Ureter (tissue), 1 donor: ENCODE data around the gene PNLIP. TPM values are rescaled to one million over a fixed set of nuclear protein-coding genes. Genes with fewer than 3 reads are reported as not detected.

Experiments
- DNase-seq: peaks from one replicate; pipeline ENCODE4 v3.0.0-alpha.2; 2020; ENCODE audit warnings: low spot score
- total RNA-seq: library from RNA; stranded (reverse); gene quantifications from one replicate; pipeline ENCODE4 v1.2.4, GENCODE V29; 2023
- donor health status: DM: yes; HTN: yes; CAD: no.

Gene PNLIP
- total RNA-seq, 1 donor from 2014 or later: not detected

DNA sequence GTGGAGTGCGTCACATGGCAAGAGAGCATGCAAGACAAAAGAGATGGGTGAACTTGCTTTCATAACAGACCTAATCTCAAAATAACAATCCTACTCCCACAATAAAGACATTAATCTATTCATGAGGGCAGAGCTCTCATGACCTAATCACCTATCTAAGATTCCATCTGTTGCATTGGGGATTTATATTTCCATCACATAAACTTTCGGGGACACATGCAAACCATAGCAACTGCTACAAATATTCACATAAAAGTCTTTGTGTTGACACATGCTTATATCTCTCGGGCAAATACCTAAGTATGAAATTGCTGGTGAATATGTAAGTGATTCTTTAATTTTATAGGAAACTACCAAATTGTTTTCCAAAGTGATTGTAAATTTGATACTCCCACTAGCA lies 29.1 kb downstream of the PNLIP start:
- DNase-seq: no peak

- DNase-seq: no peak
Measured at GRCh38 chr10:116587878-116588591, 42.3 kb downstream of the PNLIP start.

DNA sequence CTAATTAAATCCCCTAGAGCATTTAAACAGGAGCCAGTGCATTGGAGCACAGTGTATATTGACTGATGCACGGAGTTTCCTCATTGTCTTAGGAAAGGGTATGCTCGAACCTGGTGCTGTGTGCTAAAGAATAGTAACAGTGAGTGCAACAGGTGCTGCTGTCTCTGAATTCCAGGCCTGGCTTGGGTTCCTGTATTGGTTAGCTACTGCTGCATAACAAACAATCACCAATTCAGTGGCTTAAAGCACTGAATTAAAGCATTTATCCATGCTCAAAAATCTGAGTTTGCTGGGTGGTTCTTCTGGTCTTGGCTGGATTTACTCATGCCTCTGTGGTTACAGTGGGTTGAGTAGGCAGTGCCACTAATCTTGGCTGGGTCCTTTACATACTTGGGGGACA lies 43.3 kb downstream of the PNLIP start:
- no peak for DNase-seq

GRCh38 chr10:116589926-116590325 lies 44.2 kb downstream of the PNLIP start:
- DNase-seq: no peak

GRCh38 chr10:116590590-116591444 lies 45.1 kb downstream of the PNLIP start, which contains the start of gene PNLIPRP1:
Gene PNLIPRP1 (plus strand): TSS chr10:116590959. CDS start chr10:116591130, 171 bp downstream.
- DNase-seq: no peak

GRCh38 chr10:116593139-116593740 lies 47.5 kb downstream of the PNLIP start:
- DNase-seq: no peak

- DNase-seq: no peak
Measured at GRCh38 chr10:116594525-116595035, 48.8 kb downstream of the PNLIP start.

GRCh38 chr10:116596062-116596461 lies 50.3 kb downstream of the PNLIP start:
- no peak for DNase-seq

GRCh38 chr10:116597543-116597942 lies 51.8 kb downstream of the PNLIP start:
- DNase-seq: no peak

DNA sequence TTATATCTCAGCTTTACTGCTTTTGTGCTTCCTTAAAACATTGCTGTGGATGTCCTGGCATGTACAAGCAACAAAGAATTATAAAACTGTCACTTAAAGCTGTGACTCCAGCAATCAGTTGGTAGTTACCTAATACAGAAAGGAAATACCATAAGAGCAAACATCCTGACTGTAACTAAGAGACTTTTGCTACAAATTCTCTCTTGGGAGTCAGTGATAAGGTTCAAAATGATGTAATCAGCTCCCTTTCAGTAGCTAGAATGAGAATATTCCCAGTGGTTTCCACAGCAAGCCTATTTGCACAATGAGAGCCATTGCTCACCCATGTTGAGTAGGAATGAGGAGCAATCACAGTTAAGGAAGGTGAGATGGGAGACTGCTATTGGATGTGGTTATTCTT lies 52.6 kb downstream of the PNLIP start:
- DNase-seq: no peak

- no peak for DNase-seq
Measured at GRCh38 chr10:116599991-116600390, 54.3 kb downstream of the PNLIP start.

GRCh38 chr10:116602648-116603400 lies 57.1 kb downstream of the PNLIP start:
- DNase-seq: peak; percentile 29

DNA sequence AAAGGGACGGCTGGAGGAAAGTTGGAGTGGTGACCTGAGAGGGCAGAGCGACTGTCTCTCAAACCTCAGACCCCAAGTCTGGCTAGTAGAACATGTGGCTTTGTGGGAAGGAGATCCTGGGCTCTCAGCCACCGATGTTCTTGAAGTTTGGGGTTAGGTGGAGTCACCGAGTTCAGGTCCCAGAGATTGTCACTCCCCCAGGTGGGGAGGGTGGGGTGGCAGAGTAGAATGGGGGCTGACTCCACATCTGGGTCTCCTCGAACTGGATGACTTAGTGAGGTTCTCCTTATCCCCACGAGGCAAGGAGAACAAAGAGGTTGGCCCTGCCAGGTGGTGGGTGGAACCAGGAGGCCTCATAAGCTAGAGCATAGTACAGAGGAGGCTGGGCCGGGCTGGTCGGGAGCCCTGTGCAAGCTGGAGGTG lies 60.3 kb downstream of the PNLIP start:
- peak; percentile 15 for DNase-seq

- DNase-seq: no peak
Measured at GRCh38 chr10:116607336-116607735, 61.6 kb downstream of the PNLIP start.

GRCh38 chr10:116608686-116609594 lies 63.2 kb downstream of the PNLIP start:
- no peak for DNase-seq

GRCh38 chr10:116610443-116611152 lies 64.9 kb downstream of the PNLIP start:
- no peak for DNase-seq

DNA sequence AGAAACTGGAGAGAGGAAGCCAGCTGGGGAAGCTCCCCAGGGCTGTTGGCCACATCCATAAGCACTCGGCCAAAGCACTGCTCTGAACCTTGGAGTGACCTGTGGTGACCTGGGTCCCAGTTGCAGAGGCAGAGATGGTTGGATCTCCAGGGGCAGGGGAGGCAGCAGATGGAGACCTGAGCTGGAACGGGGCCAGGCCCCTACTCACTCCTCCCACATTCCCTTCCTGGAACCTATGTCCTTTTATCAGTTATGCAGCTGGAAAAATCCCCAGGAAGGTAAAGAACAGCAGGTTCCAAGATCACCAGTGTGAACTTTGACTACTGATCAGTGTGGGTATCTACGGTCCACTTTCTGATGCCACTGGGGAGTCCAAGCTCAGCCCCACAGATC lies 65.4 kb downstream of the PNLIP start:
- no peak for DNase-seq

DNA sequence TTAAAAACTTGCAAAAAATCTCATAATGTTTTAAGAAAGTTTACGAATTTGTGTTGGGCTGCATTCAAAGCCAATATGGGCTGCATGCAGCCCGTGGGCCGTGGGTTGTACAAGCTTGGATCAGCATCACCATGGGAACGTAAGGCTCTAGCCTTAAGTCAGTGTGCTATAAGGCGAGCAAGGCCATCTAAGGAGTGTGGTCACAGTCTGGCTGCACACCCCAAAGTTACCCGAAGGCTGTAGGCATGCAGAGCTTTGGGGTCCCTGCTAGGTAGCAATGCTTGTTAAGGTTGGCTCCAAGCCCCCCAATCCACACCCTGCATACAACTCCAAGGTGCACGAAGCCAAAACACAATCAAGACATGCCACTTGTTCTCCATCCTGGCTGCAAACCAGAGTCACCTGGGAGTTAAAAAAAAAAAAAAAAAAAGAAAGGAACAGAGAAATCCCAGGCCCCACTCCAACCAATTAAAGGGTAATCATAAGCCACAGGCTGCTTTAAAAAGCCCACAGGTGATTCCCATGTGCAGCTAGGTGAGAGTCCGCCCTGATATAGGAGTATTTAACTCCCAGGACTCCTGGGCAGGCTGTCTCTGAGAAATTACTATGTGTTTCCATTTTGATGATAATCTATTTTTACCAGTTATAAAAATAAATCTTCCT lies 66.5 kb downstream of the PNLIP start:
- no peak for DNase-seq

DNA sequence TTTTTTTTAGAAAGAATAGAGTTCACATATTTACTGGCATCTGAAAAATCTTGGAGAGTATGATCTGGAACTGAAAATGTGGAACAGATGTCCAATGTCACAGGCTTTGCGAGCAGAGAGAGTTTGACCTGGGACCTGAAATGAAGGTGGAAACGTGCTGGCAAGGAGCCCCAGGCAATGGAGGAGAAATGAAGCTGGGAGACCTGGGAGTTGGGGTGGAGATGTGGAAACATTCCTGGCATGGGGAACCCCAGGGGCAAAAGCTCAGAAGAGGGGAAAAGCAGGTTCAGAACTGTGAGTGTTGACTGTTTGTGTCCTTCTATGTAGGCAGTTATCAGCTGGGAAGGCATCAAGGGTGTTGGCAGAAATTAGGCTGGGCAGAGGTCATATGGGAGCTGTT lies 67.7 kb downstream of the PNLIP start:
- no peak for DNase-seq
